SJCRH30 (cell line): Measurements from ENCODE around the gene LIME1. TPM values are rescaled to one million over a fixed set of nuclear protein-coding genes. Genes with fewer than 3 reads are reported as not detected.

Source experiments
- DNase-seq, 2 experiments: peaks; one replicate each; pipeline ENCODE4 v3.0.0-alpha.2; 2015 to 2020
- H3K27ac ChIP-seq: fragments of 250-450 bp; sonication (Bioruptor Pico); 2 replicates; pipeline ENCODE4 v1.5.1; 2020; ENCODE audit warnings: mild to moderate bottlenecking, moderate library complexity
- H3K27me3 ChIP-seq: fragments of 250-450 bp; sonication (Bioruptor Pico); 2 replicates; pipeline ENCODE4 v1.5.1; 2020; ENCODE audit warnings: mild to moderate bottlenecking, moderate library complexity
- H3K36me3 ChIP-seq: fragments of 250-450 bp; sonication (Bioruptor Pico); 2 replicates; pipeline ENCODE4 v1.5.1; 2020; ENCODE audit warnings: mild to moderate bottlenecking, moderate library complexity
- H3K4me1 ChIP-seq: fragments of 250-450 bp; sonication (Bioruptor Pico); 2 replicates; pipeline ENCODE4 v1.5.1; 2020; ENCODE audit warnings: mild to moderate bottlenecking, moderate library complexity
- H3K4me3 ChIP-seq: fragments of 250-450 bp; sonication (Bioruptor Pico); 2 replicates; pipeline ENCODE4 v1.5.1; 2020; ENCODE audit warnings: mild to moderate bottlenecking, moderate library complexity
- H3K9me3 ChIP-seq: fragments of 250-450 bp; sonication (Bioruptor Pico); replicated peaks from 2 replicates; pipeline ENCODE4 v1.5.1; 2020; ENCODE audit warnings: mild to moderate bottlenecking, moderate library complexity
- total RNA-seq: library from RNA; depleted of rRNA; stranded (reverse); fragments of >200 nt; shearing (Covaris generic); gene quantifications from 2 replicates; pipeline ENCODE4 v1.2.3, GENCODE V29; 2014

The LIME1 gene
- total RNA-seq, 1 experiment from 2014 or later: 10.0 TPM

GRCh38 chr20:63754008-63754407 lies 17.5 kb downstream of the LIME1 start:
- Histone ChIP-seq H3K27ac (no peak overlapping the region), H3K4me1 (no peaks in the 10 kb centered on the region), H3K9me3 (no peaks in the 10 kb centered on the region), H3K36me3 (no peaks in the 10 kb centered on the region), H3K4me3 (no peak overlapping the region), H3K27me3 (no peaks in the 10 kb centered on the region)
- peak in 1 of 2 experiments; percentile 50 for DNase-seq

GRCh38 chr20:63755933-63756647 lies 19.6 kb downstream of the LIME1 start:
- DNase-seq: no peak
- Histone ChIP-seq H3K27me3 (no peaks in the 10 kb centered on the region), H3K36me3 (no peaks in the 10 kb centered on the region), H3K4me1 (no peaks in the 10 kb centered on the region), H3K9me3 (no peaks in the 10 kb centered on the region), H3K27ac (no peak overlapping the region), H3K4me3 (no peak overlapping the region)

- H3K36me3 ChIP-seq: no peaks in the 10 kb centered on the region
- H3K9me3 ChIP-seq: no peaks in the 10 kb centered on the region
- no peak overlapping the region for H3K27ac ChIP-seq
- H3K27me3 ChIP-seq: no peaks in the 10 kb centered on the region
- DNase-seq: no peak
- H3K4me1 ChIP-seq: no peaks in the 10 kb centered on the region
- no peak overlapping the region for H3K4me3 ChIP-seq
Measured at GRCh38 chr20:63756648-63756991, 20.2 kb downstream of the LIME1 start.

- H3K27me3 ChIP-seq: no peaks in the 10 kb centered on the region
- no peaks in the 10 kb centered on the region for H3K36me3 ChIP-seq
Measured at GRCh38 chr20:63758152-63758551, 21.7 kb downstream of the LIME1 start.

GRCh38 chr20:63759377-63759901 lies 23.0 kb downstream of the LIME1 start:
- Histone ChIP-seq H3K4me3 (no peak overlapping the region), H3K27ac (no peak overlapping the region), H3K36me3 (no peaks in the 10 kb centered on the region), H3K27me3 (no peaks in the 10 kb centered on the region), H3K9me3 (no peaks in the 10 kb centered on the region), H3K4me1 (no peaks in the 10 kb centered on the region)
- DNase-seq: no peak

More at GRCh38 chr20:63758152-63758551, 21.7 kb downstream of the LIME1 start:
- Histone ChIP-seq H3K27ac (no peak overlapping the region), H3K4me1 (no peaks in the 10 kb centered on the region), H3K9me3 (no peaks in the 10 kb centered on the region), H3K4me3 (no peak overlapping the region)
- DNase-seq: no peak

- no peak overlapping the region for H3K4me3 ChIP-seq
- no peaks in the 10 kb centered on the region for H3K9me3 ChIP-seq
- DNase-seq: no peak
- no peaks in the 10 kb centered on the region for H3K4me1 ChIP-seq
- H3K27ac ChIP-seq: no peak overlapping the region
- H3K27me3 ChIP-seq: no peaks in the 10 kb centered on the region
- no peaks in the 10 kb centered on the region for H3K36me3 ChIP-seq
Measured at GRCh38 chr20:63765082-63765873, 28.8 kb downstream of the LIME1 start.

- H3K27ac ChIP-seq: no peak overlapping the region
- no peak overlapping the region for H3K4me3 ChIP-seq
- no peaks in the 10 kb centered on the region for H3K9me3 ChIP-seq
- no peak for DNase-seq
- no peaks in the 10 kb centered on the region for H3K4me1 ChIP-seq
- no peaks in the 10 kb centered on the region for H3K36me3 ChIP-seq
- no peaks in the 10 kb centered on the region for H3K27me3 ChIP-seq
Measured at GRCh38 chr20:63765902-63766301, 29.4 kb downstream of the LIME1 start.

GRCh38 chr20:63766695-63767426 lies 30.4 kb downstream of the LIME1 start:
- Histone ChIP-seq H3K27me3 (no peaks in the 10 kb centered on the region), H3K27ac (no peak overlapping the region), H3K9me3 (no peaks in the 10 kb centered on the region), H3K4me1 (no peaks in the 10 kb centered on the region), H3K4me3 (no peak overlapping the region), H3K36me3 (no peaks in the 10 kb centered on the region)
- DNase-seq: no peak

GRCh38 chr20:63767456-63767855 lies 31.0 kb downstream of the LIME1 start:
- Histone ChIP-seq H3K36me3 (no peaks in the 10 kb centered on the region), H3K9me3 (no peaks in the 10 kb centered on the region)
- DNase-seq: no peak

GRCh38 chr20:63767886-63768285 lies 31.4 kb downstream of the LIME1 start:
- no peak overlapping the region for H3K27ac ChIP-seq
- DNase-seq: no peak
- no peaks in the 10 kb centered on the region for H3K4me1 ChIP-seq
- H3K4me3 ChIP-seq: no peak overlapping the region
- H3K27me3 ChIP-seq: no peaks in the 10 kb centered on the region
- H3K9me3 ChIP-seq: no peaks in the 10 kb centered on the region
- no peaks in the 10 kb centered on the region for H3K36me3 ChIP-seq

More at GRCh38 chr20:63767456-63767855, 31.0 kb downstream of the LIME1 start:
- Histone ChIP-seq H3K4me1 (no peaks in the 10 kb centered on the region), H3K4me3 (no peak overlapping the region), H3K27me3 (no peaks in the 10 kb centered on the region), H3K27ac (no peak overlapping the region)

GRCh38 chr20:63768591-63769515 lies 32.4 kb downstream of the LIME1 start:
- H3K4me1 ChIP-seq: no peaks in the 10 kb centered on the region
- H3K27ac ChIP-seq: no peak overlapping the region
- H3K36me3 ChIP-seq: no peaks in the 10 kb centered on the region
- no peak overlapping the region for H3K4me3 ChIP-seq
- no peak for DNase-seq
- H3K9me3 ChIP-seq: no peaks in the 10 kb centered on the region
- no peaks in the 10 kb centered on the region for H3K27me3 ChIP-seq

GRCh38 chr20:63769891-63770474 lies 33.5 kb downstream of the LIME1 start:
- H3K4me3 ChIP-seq: no peak overlapping the region
- no peak overlapping the region for H3K27ac ChIP-seq
- no peaks in the 10 kb centered on the region for H3K36me3 ChIP-seq

GRCh38 chr20:63771046-63771707 lies 34.7 kb downstream of the LIME1 start:
- H3K27ac ChIP-seq: no peak overlapping the region
- DNase-seq: no peak
- H3K4me1 ChIP-seq: no peaks in the 10 kb centered on the region
- no peaks in the 10 kb centered on the region for H3K27me3 ChIP-seq
- no peaks in the 10 kb centered on the region for H3K9me3 ChIP-seq
- no peak overlapping the region for H3K4me3 ChIP-seq
- no peaks in the 10 kb centered on the region for H3K36me3 ChIP-seq

More at GRCh38 chr20:63769891-63770474, 33.5 kb downstream of the LIME1 start:
- H3K9me3 ChIP-seq: no peaks in the 10 kb centered on the region
- H3K4me1 ChIP-seq: no peaks in the 10 kb centered on the region
- no peaks in the 10 kb centered on the region for H3K27me3 ChIP-seq
- DNase-seq: no peak
